Endothelial cell of umbilical vein (primary cell): ENCODE data around the gene FBXL4.

Experiments used
- CTCF ChIP-seq, 2 donors: IDR thresholded peaks; 1 replicate in 1 of 2; 2 replicates in 1 of 2; pipeline ENCODE4 v1.5.1; 2011; ENCODE audit warnings: low read length in 2 of 2, mild to moderate bottlenecking in 2 of 2, moderate library complexity in 2 of 2, control low read depth in 1 of 2, inconsistent platforms in 1 of 2, low read depth in 1 of 2; ENCODE audit not compliant: insufficient read depth in 1 of 2; ENCODE audit errors: extremely low read depth in 1 of 2
- EZH2 ChIP-seq: IDR thresholded peaks from 2 replicates; pipeline ENCODE4 v1.6.1; 2012; ENCODE audit warnings: borderline replicate concordance, low read depth, mild to moderate bottlenecking, moderate library complexity, low read length, inconsistent platforms; ENCODE audit not compliant: severe bottlenecking
- GATA2 ChIP-seq: IDR thresholded peaks from 2 replicates; pipeline ENCODE4 v1.7.0; 2011; ENCODE audit warnings: low read depth, mild to moderate bottlenecking, moderate library complexity, mixed read lengths, low read length; ENCODE audit not compliant: insufficient read length, insufficient read depth
- JUN ChIP-seq: IDR thresholded peaks from 2 replicates; pipeline ENCODE4 v1.6.1; 2011; ENCODE audit warnings: borderline replicate concordance, low read depth; ENCODE audit not compliant: insufficient read length, insufficient read depth
- MAX ChIP-seq: IDR thresholded peaks from 2 replicates; pipeline ENCODE4 v1.6.1; 2011; ENCODE audit not compliant: insufficient read depth, insufficient read length
- POLR2A ChIP-seq: IDR thresholded peaks from 2 replicates; pipeline ENCODE4 v1.6.1; 2012; ENCODE audit warnings: low read depth, mild to moderate bottlenecking, control low read depth, low read length
- POLR2AphosphoS5 ChIP-seq: IDR thresholded peaks from 2 replicates; pipeline ENCODE4 v1.6.1; 2012; ENCODE audit warnings: low read depth, mild to moderate bottlenecking, control low read depth, low read length, moderate library complexity; ENCODE audit not compliant: insufficient read depth

- TF ChIP-seq MAX (no peak), CTCF (IDR thresholded peaks at IDR 0.05; ENCODE audit: extremely low read depth in 1 of 2, insufficient read depth in 1 of 2, low read depth in 1 of 2, low read length in 2 of 2) (no peak), POLR2A (no peak), GATA2 (no peak), EZH2 (no peak), POLR2AphosphoS5 (no peak), JUN (no peak)
Observed at GRCh38 chr6:98875375-98875774, 72.4 kb downstream of the FBXL4 start.
